Endothelial cell (in vitro differentiated cells): ENCODE measurements around the gene SH3PXD2A. TPM values are rescaled to one million over a fixed set of nuclear protein-coding genes. Genes with fewer than 3 reads are reported as not detected.

Experiments
- DNase-seq: peaks from one replicate; pipeline ENCODE4 v3.0.0; 2021; ENCODE audit warnings: low spot score
- H3K27ac Mint-ChIP-seq: one replicate; pipeline ENCODE4 v1.8.0; 2021; ENCODE audit warnings: mixed read lengths, inconsistent platforms; ENCODE audit not compliant: unreplicated experiment
- H3K27me3 Mint-ChIP-seq: one replicate; pipeline ENCODE4 v1.8.0; 2021; ENCODE audit warnings: mild to moderate bottlenecking, moderate library complexity, mixed read lengths, inconsistent platforms; ENCODE audit not compliant: unreplicated experiment
- H3K36me3 Mint-ChIP-seq: one replicate; pipeline ENCODE4 v1.8.0; 2021; ENCODE audit warnings: mild to moderate bottlenecking, low read depth, mixed read lengths, inconsistent platforms; ENCODE audit not compliant: unreplicated experiment
- H3K4me1 Mint-ChIP-seq: one replicate; pipeline ENCODE4 v1.8.0; 2021; ENCODE audit warnings: mild to moderate bottlenecking, mixed read lengths, inconsistent platforms; ENCODE audit not compliant: unreplicated experiment
- H3K4me3 Mint-ChIP-seq: one replicate; pipeline ENCODE4 v1.8.0; 2021; ENCODE audit warnings: mild to moderate bottlenecking, mixed read lengths, inconsistent platforms; ENCODE audit not compliant: unreplicated experiment
- H3K9me3 Mint-ChIP-seq: one replicate; pipeline ENCODE4 v1.8.0; 2021; ENCODE audit warnings: mixed read lengths, inconsistent platforms; ENCODE audit not compliant: unreplicated experiment
- CTCF ChIP-seq: fragments of 200-600 bp; sonication (generic); IDR thresholded peaks from one replicate; pipeline ENCODE4 v1.5.0; 2021; ENCODE audit warnings: antibody characterized with exemption; ENCODE audit not compliant: unreplicated experiment
- total RNA-seq: library from RNA; stranded (reverse); fragmentation: NEBNext Ultra II Directional; extraction: Animal tissue kit (Norgen Biotek cat#: 25700); gene quantifications from one replicate; pipeline ENCODE4 v1.2.1, GENCODE V29; 2021; ENCODE audit not compliant: unreplicated experiment

Gene SH3PXD2A
- total RNA-seq, 1 donor from 2014 or later = 59.9 TPM

GRCh38 chr10:103876155-103876554 is 20.8 kb upstream of the SH3PXD2A start:
- Mint-ChIP-seq H3K36me3 (peaks cover 15% of the 10 kb centered on the region), H3K9me3 (no peaks in the 10 kb centered on the region), H3K4me3 (no peak overlapping the region), H3K27me3 (peaks cover 6% of the 10 kb centered on the region), H3K4me1 (no peaks in the 10 kb centered on the region), H3K27ac (no peak overlapping the region)
- DNase-seq = no peak
- no peak for TF ChIP-seq CTCF

GRCh38 chr10:103874730-103875129 is 19.4 kb upstream of the SH3PXD2A start:
- DNase-seq = no peak
- Mint-ChIP-seq H3K36me3 (peaks cover 11% of the 10 kb centered on the region), H3K4me3 (no peak overlapping the region), H3K4me1 (no peaks in the 10 kb centered on the region), H3K27me3 (peaks cover 10% of the 10 kb centered on the region), H3K27ac (no peak overlapping the region), H3K9me3 (no peaks in the 10 kb centered on the region)
- TF ChIP-seq CTCF = no peak

GRCh38 chr10:103872137-103872931 is 17.0 kb upstream of the SH3PXD2A start:
- no peaks in the 10 kb centered on the region for H3K36me3 Mint-ChIP-seq
- no peaks in the 10 kb centered on the region for H3K4me1 Mint-ChIP-seq
- no peak overlapping the region for H3K27ac Mint-ChIP-seq
- H3K4me3 Mint-ChIP-seq = peak overlapping the region; percentile 50
- DNase-seq = no peak
- H3K9me3 Mint-ChIP-seq = no peaks in the 10 kb centered on the region
- TF ChIP-seq CTCF = no peak
- H3K27me3 Mint-ChIP-seq = peaks cover 5% of the 10 kb centered on the region

GRCh38 chr10:103871006-103871405 is 15.6 kb upstream of the SH3PXD2A start:
- Mint-ChIP-seq H3K9me3 (no peaks in the 10 kb centered on the region), H3K4me3 (no peak overlapping the region), H3K36me3 (no peaks in the 10 kb centered on the region), H3K4me1 (no peaks in the 10 kb centered on the region), H3K27me3 (peaks cover 5% of the 10 kb centered on the region), H3K27ac (no peak overlapping the region)
- DNase-seq = no peak
- no peak for TF ChIP-seq CTCF

GRCh38 chr10:103870516-103870915 is 15.1 kb upstream of the SH3PXD2A start:
- no peak overlapping the region for H3K4me3 Mint-ChIP-seq
- TF ChIP-seq CTCF = no peak
- H3K36me3 Mint-ChIP-seq = no peaks in the 10 kb centered on the region
- no peaks in the 10 kb centered on the region for H3K4me1 Mint-ChIP-seq
- no peaks in the 10 kb centered on the region for H3K9me3 Mint-ChIP-seq
- H3K27ac Mint-ChIP-seq = no peak overlapping the region
- peaks cover 5% of the 10 kb centered on the region for H3K27me3 Mint-ChIP-seq
- no peak for DNase-seq
